Endothelial cell of umbilical vein (primary cell): ENCODE measurements around the gene RAB31.

Source experiments
- CTCF ChIP-seq, 2 donors: IDR thresholded peaks; 1 replicate in 1 of 2; 2 replicates in 1 of 2; pipeline ENCODE4 v1.5.1; 2011; ENCODE audit warnings: low read length in 2 of 2, mild to moderate bottlenecking in 2 of 2, moderate library complexity in 2 of 2, control low read depth in 1 of 2, inconsistent platforms in 1 of 2, low read depth in 1 of 2; ENCODE audit not compliant: insufficient read depth in 1 of 2; ENCODE audit errors: extremely low read depth in 1 of 2
- EZH2 ChIP-seq: IDR thresholded peaks from 2 replicates; pipeline ENCODE4 v1.6.1; 2012; ENCODE audit warnings: borderline replicate concordance, low read depth, mild to moderate bottlenecking, moderate library complexity, low read length, inconsistent platforms; ENCODE audit not compliant: severe bottlenecking
- JUN ChIP-seq: IDR thresholded peaks from 2 replicates; pipeline ENCODE4 v1.6.1; 2011; ENCODE audit warnings: borderline replicate concordance, low read depth; ENCODE audit not compliant: insufficient read length, insufficient read depth
- MAX ChIP-seq: IDR thresholded peaks from 2 replicates; pipeline ENCODE4 v1.6.1; 2011; ENCODE audit not compliant: insufficient read depth, insufficient read length
- MYC ChIP-seq: IDR thresholded peaks from one replicate; pipeline ENCODE4 v1.6.1; 2011; ENCODE audit warnings: mild to moderate bottlenecking, low read depth, low read length
- POLR2A ChIP-seq: IDR thresholded peaks from 2 replicates; pipeline ENCODE4 v1.6.1; 2012; ENCODE audit warnings: low read depth, mild to moderate bottlenecking, control low read depth, low read length

GRCh38 chr18:9704233-9705118 lies 3.6 kb upstream of the RAB31 start:
- no peak for TF ChIP-seq POLR2A
- TF ChIP-seq CTCF (IDR thresholded peaks at IDR 0.05; ENCODE audit: extremely low read depth in 1 of 2, insufficient read depth in 1 of 2, low read depth in 1 of 2, low read length in 2 of 2) = no peak
- TF ChIP-seq JUN = no peak
- TF ChIP-seq MYC = no peak
- no peak for TF ChIP-seq EZH2
- TF ChIP-seq MAX = no peak
